ENCODE measurements around the gene MFSD11. TPM values are rescaled to one million over a fixed set of nuclear protein-coding genes. Genes with fewer than 3 reads are reported as not detected.
"Not testable (repeated sequence)": the region's sequence is repeated elsewhere in the genome, so short reads cannot be mapped to it uniquely, and the experiment has no call there.

Gene MFSD11
- total RNA-seq, 4 donors from 2014 or later: 17.9 to 38.9 (median 26.3) TPM

- TF ChIP-seq, protein P1, sequence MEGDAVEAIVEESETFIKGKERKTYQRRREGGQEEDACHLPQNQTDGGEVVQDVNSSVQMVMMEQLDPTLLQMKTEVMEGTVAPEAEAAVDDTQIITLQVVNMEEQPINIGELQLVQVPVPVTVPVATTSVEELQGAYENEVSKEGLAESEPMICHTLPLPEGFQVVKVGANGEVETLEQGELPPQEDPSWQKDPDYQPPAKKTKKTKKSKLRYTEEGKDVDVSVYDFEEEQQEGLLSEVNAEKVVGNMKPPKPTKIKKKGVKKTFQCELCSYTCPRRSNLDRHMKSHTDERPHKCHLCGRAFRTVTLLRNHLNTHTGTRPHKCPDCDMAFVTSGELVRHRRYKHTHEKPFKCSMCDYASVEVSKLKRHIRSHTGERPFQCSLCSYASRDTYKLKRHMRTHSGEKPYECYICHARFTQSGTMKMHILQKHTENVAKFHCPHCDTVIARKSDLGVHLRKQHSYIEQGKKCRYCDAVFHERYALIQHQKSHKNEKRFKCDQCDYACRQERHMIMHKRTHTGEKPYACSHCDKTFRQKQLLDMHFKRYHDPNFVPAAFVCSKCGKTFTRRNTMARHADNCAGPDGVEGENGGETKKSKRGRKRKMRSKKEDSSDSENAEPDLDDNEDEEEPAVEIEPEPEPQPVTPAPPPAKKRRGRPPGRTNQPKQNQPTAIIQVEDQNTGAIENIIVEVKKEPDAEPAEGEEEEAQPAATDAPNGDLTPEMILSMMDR (IDR thresholded peaks at IDR 0.05): no peak
- no peak for ATAC-seq (ENCODE audit: low FRiP score)
- DNase-seq (ENCODE audit: low spot score): no peak
Observed at GRCh38 chr17:76810956-76811355, 73.0 kb downstream of the MFSD11 start.

GRCh38 chr17:76811834-76812233 lies 73.9 kb downstream of the MFSD11 start:
- no peak for DNase-seq (ENCODE audit: low spot score)
- TF ChIP-seq, protein P1 (IDR thresholded peaks at IDR 0.05): no peak
- no peak for ATAC-seq (ENCODE audit: low FRiP score)

GRCh38 chr17:76812263-76812662 lies 74.3 kb downstream of the MFSD11 start:
- ATAC-seq (ENCODE audit: low FRiP score) (no peak), DNase-seq (ENCODE audit: low spot score) (no peak)
- TF ChIP-seq, protein P1 (IDR thresholded peaks at IDR 0.05): no peak

DNA sequence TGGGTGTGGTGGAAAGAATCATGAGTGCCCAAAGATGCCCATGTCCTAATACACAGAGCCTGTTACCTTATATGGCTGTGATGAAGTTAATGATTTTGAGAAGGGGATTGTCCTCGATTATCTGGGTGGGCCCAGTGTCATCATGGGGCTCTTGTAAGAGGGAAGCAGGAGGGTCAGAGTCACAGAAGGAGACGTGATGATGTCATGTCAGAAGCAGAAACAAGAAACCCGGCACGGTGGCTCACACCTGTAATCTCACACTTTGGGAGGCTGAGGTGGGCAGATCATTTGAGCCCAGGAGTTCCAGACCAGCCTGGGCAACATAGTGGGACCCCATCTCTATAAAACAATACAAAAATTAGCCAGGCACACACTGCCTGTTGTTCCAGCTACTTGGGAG lies 75.0 kb downstream of the MFSD11 start:
- TF ChIP-seq, protein P1 (IDR thresholded peaks at IDR 0.05): no peak
- ATAC-seq (ENCODE audit: low FRiP score) (no peak), DNase-seq (ENCODE audit: low spot score) (no peak)

DNA sequence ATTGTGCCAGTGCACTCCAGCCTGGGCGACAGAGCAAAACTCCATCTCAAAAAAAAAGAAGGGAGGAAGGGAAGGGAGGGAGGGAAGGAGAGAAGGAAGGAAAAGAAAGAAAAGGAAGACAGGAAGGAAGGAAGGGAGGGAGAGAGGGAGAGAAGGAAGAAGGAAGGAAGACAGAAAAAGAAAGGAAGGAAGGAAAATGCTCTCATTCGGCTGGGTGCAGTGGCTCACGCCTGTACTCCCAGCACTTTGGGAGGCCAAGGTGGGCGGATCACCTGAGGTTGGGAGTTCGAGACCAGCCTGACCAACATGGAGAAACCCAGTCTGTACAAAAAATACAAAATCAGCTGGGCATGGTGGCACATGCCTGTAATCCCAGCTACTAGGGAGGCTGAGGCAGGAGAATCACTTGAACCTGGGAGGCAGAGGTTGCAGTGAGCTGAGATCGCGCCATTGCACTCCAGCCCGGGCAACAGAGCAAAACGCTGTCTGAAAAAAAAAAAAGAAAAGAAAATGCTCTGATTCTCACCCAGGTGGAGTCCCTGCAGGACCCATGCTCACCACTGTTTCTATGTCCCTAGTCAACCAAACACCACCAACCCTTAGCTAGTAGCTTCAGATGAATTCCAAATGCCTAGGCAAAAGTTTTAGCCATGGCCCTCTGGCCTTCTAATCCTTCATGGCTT lies 78.1 kb downstream of the MFSD11 start:
- DNase-seq (ENCODE audit: low spot score); ATAC-seq (ENCODE audit: low FRiP score): not testable (repeated sequence)

GRCh38 chr17:76816590-76817135 lies 78.7 kb downstream of the MFSD11 start:
- DNase-seq (ENCODE audit: low spot score) (no peak), ATAC-seq (ENCODE audit: low FRiP score) (no peak)
- TF ChIP-seq, protein P1 (IDR thresholded peaks at IDR 0.05): no peak

- no peak for ATAC-seq (ENCODE audit: low FRiP score)
- no peak for DNase-seq (ENCODE audit: low spot score)
- TF ChIP-seq, protein P1 (IDR thresholded peaks at IDR 0.05): no peak
Observed at GRCh38 chr17:76820039-76820438, 82.1 kb downstream of the MFSD11 start.
